ENCODE data around the gene ZNRF2. TPM values are rescaled to one million over a fixed set of nuclear protein-coding genes. Genes with fewer than 3 reads are reported as not detected.

The ZNRF2 gene
- total RNA-seq, 4 donors from 2014 or later, result 23.8 to 39.3 (median 34.6) TPM

GRCh38 chr7:30302656-30303311 lies 18.4 kb downstream of the ZNRF2 start:
- WGBS, result 90% methylated on average over 10 of the region's 10 CpGs
- DNase-seq (ENCODE audit: low spot score in 2 of 2), result no peak
- H3K9me3 ChIP-seq, result no peaks in the 10 kb centered on the region
- H3K27me3 ChIP-seq, result no peaks in the 10 kb centered on the region
- no peak overlapping the region for H3K27ac ChIP-seq
- H3K36me3 ChIP-seq, result no peaks in the 10 kb centered on the region
- H3K4me1 ChIP-seq, result peaks cover 27% of the 10 kb centered on the region
- H3K4me3 ChIP-seq, result no peak overlapping the region
- TF ChIP-seq CTCF (IDR thresholded peaks at IDR 0.05) (no peak), EP300 (IDR thresholded peaks at IDR 0.05) (no peak), POLR2AphosphoS5 (IDR thresholded peaks at IDR 0.05) (no peak), POLR2A (IDR thresholded peaks at IDR 0.05) (no peak)

- Histone ChIP-seq H3K4me1 (peaks cover 24% of the 10 kb centered on the region), H3K27ac (no peak overlapping the region), H3K36me3 (no peaks in the 10 kb centered on the region), H3K9me3 (no peaks in the 10 kb centered on the region), H3K27me3 (no peaks in the 10 kb centered on the region), H3K4me3 (no peak overlapping the region)
- WGBS, result 87% methylated on average over 1 of the region's 1 CpG
- DNase-seq (ENCODE audit: low spot score in 2 of 2), result no peak
- no peak for TF ChIP-seq EP300 (IDR thresholded peaks at IDR 0.05)
Measured at GRCh38 chr7:30303312-30304039, 19.1 kb downstream of the ZNRF2 start.

GRCh38 chr7:30304177-30304884 lies 19.9 kb downstream of the ZNRF2 start:
- Histone ChIP-seq H3K36me3 (no peaks in the 10 kb centered on the region), H3K9me3 (no peaks in the 10 kb centered on the region), H3K4me3 (no peak overlapping the region), H3K27me3 (no peaks in the 10 kb centered on the region), H3K4me1 (peaks cover 23% of the 10 kb centered on the region), H3K27ac (no peak overlapping the region)
- 82% methylated on average over 1 of the region's 1 CpG for WGBS
- no peak for TF ChIP-seq POLR2AphosphoS5 (IDR thresholded peaks at IDR 0.05)
- TF ChIP-seq CTCF (IDR thresholded peaks at IDR 0.05), result no peak
- no peak for TF ChIP-seq EP300 (IDR thresholded peaks at IDR 0.05)
- DNase-seq (ENCODE audit: low spot score in 2 of 2), result no peak

- no peak overlapping the region for H3K27ac ChIP-seq
- no peaks in the 10 kb centered on the region for H3K9me3 ChIP-seq
- no peak overlapping the region for H3K4me3 ChIP-seq
- H3K4me1 ChIP-seq, result peaks cover 40% of the 10 kb centered on the region
- no peak for DNase-seq (ENCODE audit: low spot score in 2 of 2)
- 86% methylated on average over 1 of the region's 1 CpG for WGBS
- no peaks in the 10 kb centered on the region for H3K36me3 ChIP-seq
- TF ChIP-seq POLR2A (IDR thresholded peaks at IDR 0.05), result no peak
- no peak for TF ChIP-seq CTCF (IDR thresholded peaks at IDR 0.05)
- no peak for TF ChIP-seq EP300 (IDR thresholded peaks at IDR 0.05)
- TF ChIP-seq POLR2AphosphoS5 (IDR thresholded peaks at IDR 0.05), result no peak
- no peaks in the 10 kb centered on the region for H3K27me3 ChIP-seq
Measured at GRCh38 chr7:30306976-30307375, 22.6 kb downstream of the ZNRF2 start.

- 90% methylated on average over 2 of the region's 2 CpGs for WGBS
- Histone ChIP-seq H3K9me3 (no peaks in the 10 kb centered on the region), H3K27me3 (no peaks in the 10 kb centered on the region), H3K36me3 (no peaks in the 10 kb centered on the region), H3K4me1 (peaks cover 43% of the 10 kb centered on the region), H3K4me3 (no peak overlapping the region), H3K27ac (no peak overlapping the region)
- DNase-seq (ENCODE audit: low spot score in 2 of 2), result no peak
- TF ChIP-seq EP300 (IDR thresholded peaks at IDR 0.05) (no peak), POLR2A (IDR thresholded peaks at IDR 0.05) (no peak), CTCF (IDR thresholded peaks at IDR 0.05) (no peak), POLR2AphosphoS5 (IDR thresholded peaks at IDR 0.05) (no peak)
Measured at GRCh38 chr7:30308389-30308788, 24.0 kb downstream of the ZNRF2 start.
